Natural killer cell (primary cell): Measurements from ENCODE around the gene NFATC3. TPM values are rescaled to one million over a fixed set of nuclear protein-coding genes. Genes with fewer than 3 reads are reported as not detected.

Experiments used
- ATAC-seq, 3 donors: fragments of 150-1000 bp in 2 of 3; fragments of 200-7000 bp in 1 of 3; cut with Tn5 transposase; 1 replicate in 1 of 3; 2 replicates in 2 of 3; pipeline ENCODE4 v1.10.0; 2021; ENCODE audit warnings: mild to moderate bottlenecking in 2 of 3, moderate library complexity in 2 of 3
- DNase-seq, 2 donors: peaks; one replicate each; pipeline versions ENCODE4 v3.0.0 to v3.0.0-alpha.2; 2013 to 2021; ENCODE audit warnings: mixed read lengths in 1 of 2
- H3K27ac ChIP-seq: one replicate; pipeline ENCODE4 v1.5.1; 2013; ENCODE audit warnings: mild to moderate bottlenecking, low read length
- H3K27me3 ChIP-seq: one replicate; pipeline ENCODE4 v1.6.1; 2013; ENCODE audit warnings: low read length; ENCODE audit not compliant: control insufficient read depth, insufficient read depth
- H3K36me3 ChIP-seq: one replicate; pipeline ENCODE4 v1.6.1; 2013; ENCODE audit warnings: low read length; ENCODE audit not compliant: control insufficient read depth, insufficient read depth
- H3K4me1 ChIP-seq: one replicate; pipeline ENCODE4 v1.6.1; 2013; ENCODE audit warnings: low read length; ENCODE audit not compliant: control insufficient read depth, insufficient read depth
- H3K4me3 ChIP-seq: one replicate; pipeline ENCODE4 v1.5.1; 2013; ENCODE audit warnings: low read length
- H3K9me3 ChIP-seq: one replicate; pipeline ENCODE4 v1.6.1; 2013; ENCODE audit warnings: low read length; ENCODE audit not compliant: control insufficient read depth, insufficient read depth
- H3K27ac Mint-ChIP-seq, 2 donors: one replicate each; pipeline ENCODE4 v1.8.0; 2022; ENCODE audit warnings: mild to moderate bottlenecking in 2 of 2, mixed read lengths in 2 of 2, moderate library complexity in 1 of 2
- H3K27me3 Mint-ChIP-seq, 2 donors: one replicate each; pipeline ENCODE4 v1.8.0; 2022; ENCODE audit warnings: low read depth in 2 of 2, mixed read lengths in 2 of 2
- H3K36me3 Mint-ChIP-seq: one replicate; pipeline ENCODE4 v1.8.0; 2022; ENCODE audit warnings: mixed read lengths
- H3K4me1 Mint-ChIP-seq, 2 donors: one replicate each; pipeline ENCODE4 v1.8.0; 2022; ENCODE audit warnings: mixed read lengths in 2 of 2
- H3K4me3 Mint-ChIP-seq: one replicate; pipeline ENCODE4 v1.8.0; 2022; ENCODE audit warnings: mild to moderate bottlenecking, moderate library complexity, mixed read lengths
- H3K9me3 Mint-ChIP-seq, 2 donors: one replicate each; pipeline ENCODE4 v1.8.0; 2022; ENCODE audit warnings: mixed read lengths in 2 of 2
- WGBS: methylation state at CpG from one replicate; pipeline ENCODE4 v1.1.7; 2013; ENCODE audit warnings: missing lambda C conversion rate; ENCODE audit not compliant: insufficient coverage; 5-methylcytosine and 5-hydroxymethylcytosine counted together
- intact Hi-C: fragments of 100-400 bp; cut with micrococcal nuclease; formaldehyde crosslinking; loops from one replicate; pipeline ENCODE4 v1.14.2; 2022
- total RNA-seq, 4 donors: library from RNA; stranded (reverse); fragments of 120-200 nt in 1 of 4; gene quantifications; one replicate each; pipeline versions ENCODE4 v1.2.3 to v1.2.4, GENCODE V29; 2013 to 2022
- TF ChIP-seq, protein P1 (sequence below): fragments of 200-600 bp; IDR thresholded peaks from one replicate; pipeline ENCODE4 v1.8.0; 2022; ENCODE audit warnings: antibody characterized with exemption

The NFATC3 gene
- total RNA-seq, 3 donors from 2014 or later (not counting 1 experiment from before 2014, with no cell fraction given) = 241 to 282 (median 263) TPM

- WGBS = 100% methylated on average over 1 of the region's 2 CpGs
- no peaks in the 10 kb centered on the region for H3K27me3 Mint-ChIP-seq
- no peaks in the 10 kb centered on the region for H3K9me3 Mint-ChIP-seq
- no peak for ATAC-seq
- peaks cover 13 to 15% of the 10 kb centered on the region in 2 donors for H3K4me1 Mint-ChIP-seq
- peaks cover 2% of the 10 kb centered on the region for H3K36me3 ChIP-seq
- no peak overlapping the region for H3K4me3 ChIP-seq
- intact Hi-C loops = no loop called here
- no peaks in the 10 kb centered on the region for H3K36me3 Mint-ChIP-seq
- peaks cover 26% of the 10 kb centered on the region for H3K4me1 ChIP-seq
- no peak overlapping the region for H3K4me3 Mint-ChIP-seq
- H3K27ac Mint-ChIP-seq = peak overlapping the region in 1 of 2 donors; percentile 38
- H3K27me3 ChIP-seq = no peaks in the 10 kb centered on the region
- TF ChIP-seq, protein P1, sequence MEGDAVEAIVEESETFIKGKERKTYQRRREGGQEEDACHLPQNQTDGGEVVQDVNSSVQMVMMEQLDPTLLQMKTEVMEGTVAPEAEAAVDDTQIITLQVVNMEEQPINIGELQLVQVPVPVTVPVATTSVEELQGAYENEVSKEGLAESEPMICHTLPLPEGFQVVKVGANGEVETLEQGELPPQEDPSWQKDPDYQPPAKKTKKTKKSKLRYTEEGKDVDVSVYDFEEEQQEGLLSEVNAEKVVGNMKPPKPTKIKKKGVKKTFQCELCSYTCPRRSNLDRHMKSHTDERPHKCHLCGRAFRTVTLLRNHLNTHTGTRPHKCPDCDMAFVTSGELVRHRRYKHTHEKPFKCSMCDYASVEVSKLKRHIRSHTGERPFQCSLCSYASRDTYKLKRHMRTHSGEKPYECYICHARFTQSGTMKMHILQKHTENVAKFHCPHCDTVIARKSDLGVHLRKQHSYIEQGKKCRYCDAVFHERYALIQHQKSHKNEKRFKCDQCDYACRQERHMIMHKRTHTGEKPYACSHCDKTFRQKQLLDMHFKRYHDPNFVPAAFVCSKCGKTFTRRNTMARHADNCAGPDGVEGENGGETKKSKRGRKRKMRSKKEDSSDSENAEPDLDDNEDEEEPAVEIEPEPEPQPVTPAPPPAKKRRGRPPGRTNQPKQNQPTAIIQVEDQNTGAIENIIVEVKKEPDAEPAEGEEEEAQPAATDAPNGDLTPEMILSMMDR = no peak
- H3K9me3 ChIP-seq = no peaks in the 10 kb centered on the region
- DNase-seq = no peak
- no peak overlapping the region for H3K27ac ChIP-seq
These were observed 43.4 kb upstream of the NFATC3 start for GRCh38 chr16:68041783-68042182.

DNA sequence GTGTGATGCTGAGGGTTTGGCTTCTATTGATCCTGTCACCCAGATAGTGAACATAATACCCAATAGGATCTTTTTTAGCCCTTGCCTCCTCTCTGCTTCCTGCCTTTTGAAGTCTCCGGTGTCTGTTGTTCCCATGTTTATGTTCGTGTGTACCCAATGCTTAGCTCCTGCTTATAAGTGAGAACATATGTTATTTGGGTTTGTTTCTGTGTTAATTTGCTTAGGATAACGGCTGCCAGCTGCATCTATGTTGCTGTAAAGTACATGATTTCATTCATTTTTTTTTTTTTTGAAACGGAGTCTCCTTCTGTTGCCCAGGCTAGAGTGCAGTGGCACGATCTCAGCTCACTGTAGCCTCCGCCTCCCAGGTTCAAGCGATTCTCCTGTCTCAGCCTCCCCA is 39.1 kb upstream of the NFATC3 start:
- H3K36me3 Mint-ChIP-seq = peaks cover 6% of the 10 kb centered on the region
- Histone ChIP-seq H3K36me3 (peaks cover 20% of the 10 kb centered on the region), H3K4me1 (peaks cover 5% of the 10 kb centered on the region), H3K27ac (no peak overlapping the region), H3K4me3 (no peak overlapping the region), H3K9me3 (no peaks in the 10 kb centered on the region), H3K27me3 (no peaks in the 10 kb centered on the region)
- intact Hi-C loops = no loop called here
- no peak for ATAC-seq
- DNase-seq = no peak
- no peak overlapping the region for H3K27ac Mint-ChIP-seq
- H3K4me3 Mint-ChIP-seq = no peak overlapping the region
- no peaks in the 10 kb centered on the region for H3K27me3 Mint-ChIP-seq
- H3K4me1 Mint-ChIP-seq = no peaks in the 10 kb centered on the region
- TF ChIP-seq, protein P1 = no peak
- no peaks in the 10 kb centered on the region for H3K9me3 Mint-ChIP-seq
- 88% methylated on average over 7 of the region's 7 CpGs for WGBS

DNA sequence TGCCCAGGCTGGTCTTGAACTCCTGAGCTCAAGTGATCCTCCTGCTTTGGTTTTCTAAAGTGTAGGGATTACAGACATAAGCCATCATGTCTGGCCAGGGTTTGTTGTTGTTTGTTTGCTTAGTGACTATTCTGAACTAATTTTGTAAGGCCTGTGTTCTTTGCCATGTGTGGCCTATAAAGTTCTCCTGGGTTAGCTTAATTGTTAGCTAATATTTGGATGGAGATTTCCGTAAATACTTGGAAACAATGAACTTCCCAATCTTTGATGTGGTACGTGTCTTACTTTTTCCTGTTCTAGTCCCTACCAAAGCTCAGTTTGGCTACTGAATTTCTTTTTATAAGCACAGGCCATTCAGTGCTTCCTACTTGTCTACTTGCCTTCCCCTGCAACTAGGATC is 37.2 kb upstream of the NFATC3 start:
- Histone ChIP-seq H3K4me1 (no peaks in the 10 kb centered on the region), H3K27ac (no peak overlapping the region), H3K4me3 (no peak overlapping the region), H3K9me3 (no peaks in the 10 kb centered on the region), H3K36me3 (peaks cover 32% of the 10 kb centered on the region), H3K27me3 (no peaks in the 10 kb centered on the region)
- WGBS = 96% methylated on average over 2 of the region's 2 CpGs
- DNase-seq (no peak), ATAC-seq (no peak)
- Mint-ChIP-seq H3K27ac (no peak overlapping the region), H3K4me1 (no peaks in the 10 kb centered on the region), H3K27me3 (no peaks in the 10 kb centered on the region), H3K36me3 (peaks cover 7% of the 10 kb centered on the region), H3K4me3 (no peak overlapping the region), H3K9me3 (no peaks in the 10 kb centered on the region)
- TF ChIP-seq, protein P1 = no peak
- intact Hi-C loops = no loop called here

DNA sequence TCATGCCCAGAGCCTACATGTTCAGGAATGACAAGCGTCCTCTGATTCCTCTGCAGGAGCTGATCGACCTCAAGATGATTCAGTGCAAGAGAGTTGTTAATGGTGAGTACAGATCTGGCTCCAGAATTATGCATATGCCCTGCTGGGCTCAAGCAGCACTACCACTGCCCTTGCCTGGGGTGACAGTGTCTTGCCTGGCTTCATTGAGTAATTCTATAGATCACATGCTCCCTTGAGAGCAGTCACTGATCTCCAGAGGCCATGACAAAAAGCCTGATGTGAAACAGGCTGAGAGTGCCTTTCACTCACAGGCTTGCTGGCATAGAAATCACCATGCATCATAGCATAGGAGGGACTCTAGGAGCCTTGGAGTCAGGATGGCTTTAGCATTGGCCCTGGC is 35.7 kb upstream of the NFATC3 start:
- Mint-ChIP-seq H3K9me3 (no peaks in the 10 kb centered on the region), H3K27me3 (no peaks in the 10 kb centered on the region), H3K4me3 (no peak overlapping the region), H3K4me1 (peaks cover 8 to 12% of the 10 kb centered on the region in 2 donors), H3K36me3 (peaks cover 15% of the 10 kb centered on the region), H3K27ac (no peak overlapping the region)
- intact Hi-C loops = no loop called here
- no peak for DNase-seq
- 92% methylated on average over 2 of the region's 2 CpGs for WGBS
- H3K4me1 ChIP-seq = peaks cover 2% of the 10 kb centered on the region
- no peak for ATAC-seq
- no peaks in the 10 kb centered on the region for H3K9me3 ChIP-seq
- H3K36me3 ChIP-seq = peaks cover 44% of the 10 kb centered on the region
- no peak overlapping the region for H3K27ac ChIP-seq
- TF ChIP-seq, protein P1 = no peak
- no peak overlapping the region for H3K4me3 ChIP-seq
- no peaks in the 10 kb centered on the region for H3K27me3 ChIP-seq
